ENCODE data around the gene COG7.

Gene COG7

GRCh38 chr16:23452572-23453337 is at the start of gene COG7:
Gene COG7 (minus strand): TSS chr16:23453189. CDS start chr16:23452994, 195 bp downstream.
- H3K27me3 ChIP-seq (ENCODE audit: control insufficient read depth in 1 of 2, insufficient read depth in 2 of 2, low read length in 2 of 2) = no peaks in the 10 kb centered on the region
- H3K9ac ChIP-seq (ENCODE audit: low read length) = peak within 1 kb of the TSS; percentile 87
- H3K27ac ChIP-seq (ENCODE audit: low read depth, low read length) = peak within 1 kb of the TSS; percentile 82
- no peaks in the 10 kb centered on the region for H3K9me3 ChIP-seq (ENCODE audit: low read length)
- H3K4me1 ChIP-seq (ENCODE audit: insufficient read depth, low read length) = peaks cover 19% of the 10 kb centered on the region
- H3K36me3 ChIP-seq (ENCODE audit: insufficient read depth, low read length) = peaks cover 3% of the 10 kb centered on the region
- peak within 1 kb of the TSS; percentile 76 to 99 for H3K4me3 ChIP-seq (ENCODE audit: low read depth in 1 of 2, low read length in 2 of 2)

GRCh38 chr16:23502466-23502865 is 49.5 kb upstream of the COG7 start:
- H3K9ac ChIP-seq (ENCODE audit: low read length) = no peak overlapping the region
- H3K27me3 ChIP-seq (ENCODE audit: control insufficient read depth in 1 of 2, insufficient read depth in 2 of 2, low read length in 2 of 2) = no peaks in the 10 kb centered on the region
- H3K4me1 ChIP-seq (ENCODE audit: insufficient read depth, low read length) = peaks cover 25% of the 10 kb centered on the region
- H3K36me3 ChIP-seq (ENCODE audit: insufficient read depth, low read length) = no peaks in the 10 kb centered on the region
- H3K27ac ChIP-seq (ENCODE audit: low read depth, low read length) = no peak overlapping the region
- no peak overlapping the region for H3K4me3 ChIP-seq (ENCODE audit: low read depth in 1 of 2, low read length in 2 of 2)
- no peaks in the 10 kb centered on the region for H3K9me3 ChIP-seq (ENCODE audit: low read length)

- Histone ChIP-seq H3K4me3 (ENCODE audit: low read depth in 1 of 2, low read length in 2 of 2) (no peak overlapping the region), H3K27me3 (ENCODE audit: control insufficient read depth in 1 of 2, insufficient read depth in 2 of 2, low read length in 2 of 2) (no peaks in the 10 kb centered on the region), H3K4me1 (ENCODE audit: insufficient read depth, low read length) (peaks cover 23% of the 10 kb centered on the region), H3K36me3 (ENCODE audit: insufficient read depth, low read length) (no peaks in the 10 kb centered on the region), H3K9ac (ENCODE audit: low read length) (no peak overlapping the region), H3K27ac (ENCODE audit: low read depth, low read length) (no peak overlapping the region), H3K9me3 (ENCODE audit: low read length) (no peaks in the 10 kb centered on the region)
Observed at GRCh38 chr16:23501291-23501690, 48.3 kb upstream of the COG7 start.

GRCh38 chr16:23500862-23501225 is 47.9 kb upstream of the COG7 start:
- H3K27ac ChIP-seq (ENCODE audit: low read depth, low read length) = no peak overlapping the region

GRCh38 chr16:23500212-23500861 is 47.3 kb upstream of the COG7 start:
- Histone ChIP-seq H3K4me1 (ENCODE audit: insufficient read depth, low read length) (peaks cover 15% of the 10 kb centered on the region), H3K4me3 (ENCODE audit: low read depth in 1 of 2, low read length in 2 of 2) (no peak overlapping the region), H3K27me3 (ENCODE audit: control insufficient read depth in 1 of 2, insufficient read depth in 2 of 2, low read length in 2 of 2) (no peaks in the 10 kb centered on the region), H3K9ac (ENCODE audit: low read length) (no peak overlapping the region), H3K27ac (ENCODE audit: low read depth, low read length) (no peak overlapping the region), H3K36me3 (ENCODE audit: insufficient read depth, low read length) (peaks cover 5% of the 10 kb centered on the region), H3K9me3 (ENCODE audit: low read length) (no peaks in the 10 kb centered on the region)

More at GRCh38 chr16:23500862-23501225, 47.9 kb upstream of the COG7 start:
- Histone ChIP-seq H3K36me3 (ENCODE audit: insufficient read depth, low read length) (no peaks in the 10 kb centered on the region), H3K4me1 (ENCODE audit: insufficient read depth, low read length) (peaks cover 19% of the 10 kb centered on the region), H3K9me3 (ENCODE audit: low read length) (no peaks in the 10 kb centered on the region), H3K27me3 (ENCODE audit: control insufficient read depth in 1 of 2, insufficient read depth in 2 of 2, low read length in 2 of 2) (no peaks in the 10 kb centered on the region), H3K4me3 (ENCODE audit: low read depth in 1 of 2, low read length in 2 of 2) (no peak overlapping the region), H3K9ac (ENCODE audit: low read length) (no peak overlapping the region)

GRCh38 chr16:23499801-23500200 is 46.8 kb upstream of the COG7 start:
- peaks cover 9% of the 10 kb centered on the region for H3K36me3 ChIP-seq (ENCODE audit: insufficient read depth, low read length)
- H3K9ac ChIP-seq (ENCODE audit: low read length) = no peak overlapping the region
- H3K27ac ChIP-seq (ENCODE audit: low read depth, low read length) = no peak overlapping the region
- H3K4me3 ChIP-seq (ENCODE audit: low read depth in 1 of 2, low read length in 2 of 2) = no peak overlapping the region
- H3K27me3 ChIP-seq (ENCODE audit: control insufficient read depth in 1 of 2, insufficient read depth in 2 of 2, low read length in 2 of 2) = no peaks in the 10 kb centered on the region
- peaks cover 9% of the 10 kb centered on the region for H3K4me1 ChIP-seq (ENCODE audit: insufficient read depth, low read length)
- no peaks in the 10 kb centered on the region for H3K9me3 ChIP-seq (ENCODE audit: low read length)

- peaks cover 18% of the 10 kb centered on the region for H3K36me3 ChIP-seq (ENCODE audit: insufficient read depth, low read length)
- no peaks in the 10 kb centered on the region for H3K9me3 ChIP-seq (ENCODE audit: low read length)
- no peak overlapping the region for H3K27ac ChIP-seq (ENCODE audit: low read depth, low read length)
- H3K4me3 ChIP-seq (ENCODE audit: low read depth in 1 of 2, low read length in 2 of 2) = no peak overlapping the region
- H3K4me1 ChIP-seq (ENCODE audit: insufficient read depth, low read length) = no peaks in the 10 kb centered on the region
- no peaks in the 10 kb centered on the region for H3K27me3 ChIP-seq (ENCODE audit: control insufficient read depth in 1 of 2, insufficient read depth in 2 of 2, low read length in 2 of 2)
- H3K9ac ChIP-seq (ENCODE audit: low read length) = no peak overlapping the region
Observed at GRCh38 chr16:23498863-23499262, 45.9 kb upstream of the COG7 start.

GRCh38 chr16:23497543-23497868 is 44.5 kb upstream of the COG7 start:
- Histone ChIP-seq H3K27ac (ENCODE audit: low read depth, low read length) (no peak overlapping the region), H3K4me3 (ENCODE audit: low read depth in 1 of 2, low read length in 2 of 2) (no peak overlapping the region), H3K9me3 (ENCODE audit: low read length) (no peaks in the 10 kb centered on the region), H3K4me1 (ENCODE audit: insufficient read depth, low read length) (no peaks in the 10 kb centered on the region), H3K27me3 (ENCODE audit: control insufficient read depth in 1 of 2, insufficient read depth in 2 of 2, low read length in 2 of 2) (no peaks in the 10 kb centered on the region), H3K9ac (ENCODE audit: low read length) (no peak overlapping the region), H3K36me3 (ENCODE audit: insufficient read depth, low read length) (peaks cover 32% of the 10 kb centered on the region)

- no peak overlapping the region for H3K9ac ChIP-seq (ENCODE audit: low read length)
- no peak overlapping the region for H3K27ac ChIP-seq (ENCODE audit: low read depth, low read length)
- H3K4me3 ChIP-seq (ENCODE audit: low read depth in 1 of 2, low read length in 2 of 2) = no peak overlapping the region
- no peaks in the 10 kb centered on the region for H3K9me3 ChIP-seq (ENCODE audit: low read length)
- no peaks in the 10 kb centered on the region for H3K27me3 ChIP-seq (ENCODE audit: control insufficient read depth in 1 of 2, insufficient read depth in 2 of 2, low read length in 2 of 2)
- H3K4me1 ChIP-seq (ENCODE audit: insufficient read depth, low read length) = no peaks in the 10 kb centered on the region
- H3K36me3 ChIP-seq (ENCODE audit: insufficient read depth, low read length) = peaks cover 37% of the 10 kb centered on the region
Observed at GRCh38 chr16:23496821-23497542, 44.0 kb upstream of the COG7 start.

- H3K4me3 ChIP-seq (ENCODE audit: low read depth in 1 of 2, low read length in 2 of 2) = no peak overlapping the region
- no peaks in the 10 kb centered on the region for H3K27me3 ChIP-seq (ENCODE audit: control insufficient read depth in 1 of 2, insufficient read depth in 2 of 2, low read length in 2 of 2)
- no peak overlapping the region for H3K27ac ChIP-seq (ENCODE audit: low read depth, low read length)
- H3K4me1 ChIP-seq (ENCODE audit: insufficient read depth, low read length) = no peaks in the 10 kb centered on the region
- H3K9ac ChIP-seq (ENCODE audit: low read length) = no peak overlapping the region
- peaks cover 50% of the 10 kb centered on the region for H3K36me3 ChIP-seq (ENCODE audit: insufficient read depth, low read length)
- no peaks in the 10 kb centered on the region for H3K9me3 ChIP-seq (ENCODE audit: low read length)
Observed at GRCh38 chr16:23495671-23496070, 42.7 kb upstream of the COG7 start.

- no peak overlapping the region for H3K27ac ChIP-seq (ENCODE audit: low read depth, low read length)
- H3K27me3 ChIP-seq (ENCODE audit: control insufficient read depth in 1 of 2, insufficient read depth in 2 of 2, low read length in 2 of 2) = no peaks in the 10 kb centered on the region
- H3K4me1 ChIP-seq (ENCODE audit: insufficient read depth, low read length) = no peaks in the 10 kb centered on the region
- H3K9ac ChIP-seq (ENCODE audit: low read length) = no peak overlapping the region
- H3K4me3 ChIP-seq (ENCODE audit: low read depth in 1 of 2, low read length in 2 of 2) = no peak overlapping the region
- no peaks in the 10 kb centered on the region for H3K9me3 ChIP-seq (ENCODE audit: low read length)
- peaks cover 62% of the 10 kb centered on the region for H3K36me3 ChIP-seq (ENCODE audit: insufficient read depth, low read length)
Observed at GRCh38 chr16:23494188-23494587, 41.2 kb upstream of the COG7 start.
